GM12892 (cell line): ENCODE data around the gene ADAMTSL2.

ENCODE experiments used
- POLR2A ChIP-seq: IDR thresholded peaks from 2 replicates; pipeline ENCODE4 v1.6.1; 2011; ENCODE audit warnings: low read depth, low read length, control low read depth
- POLR2AphosphoS5 ChIP-seq: IDR thresholded peaks from 2 replicates; pipeline ENCODE4 v1.6.1; 2011; ENCODE audit warnings: low read depth, low read length, control low read depth

DNA sequence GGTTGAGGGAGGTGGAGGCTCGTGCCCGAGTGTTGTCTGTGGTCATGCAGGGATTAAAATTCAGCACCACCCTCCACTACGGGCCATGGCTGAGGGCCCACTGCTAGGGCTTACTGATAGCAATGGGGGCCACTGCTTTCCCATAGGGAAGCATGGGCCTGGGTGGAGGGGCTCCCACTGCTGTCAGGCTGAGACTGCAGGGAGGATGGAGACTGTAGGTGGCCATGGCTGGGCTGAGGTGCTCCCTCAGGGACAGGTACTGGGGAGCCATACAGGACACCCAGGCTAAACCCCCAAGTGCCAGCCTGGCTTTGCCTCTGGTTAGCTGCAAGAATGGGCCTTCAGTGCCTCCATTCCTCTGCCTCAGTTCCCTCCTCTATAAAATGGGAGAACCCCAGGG lies 48.6 kb downstream of the ADAMTSL2 start:
- TF ChIP-seq POLR2A (no peak), POLR2AphosphoS5 (no peak)
